Liver (tissue), 3 donors: ENCODE measurements around the gene MT3.

Experiments used
- ATF3 ChIP-seq: IDR thresholded peaks from 2 replicates; pipeline ENCODE4 v1.6.1; 2016; ENCODE audit warnings: antibody characterized with exemption
- CTCF ChIP-seq: fragments of 150-350 bp; IDR thresholded peaks from 2 replicates; pipeline ENCODE4 v1.5.1; 2017; ENCODE audit warnings: improper control_type of control experiment, low read depth, low read length; ENCODE audit not compliant: missing input control
- MAX ChIP-seq: IDR thresholded peaks from 2 replicates; pipeline ENCODE4 v1.6.1; 2016; ENCODE audit warnings: antibody characterized with exemption
- SP1 ChIP-seq: IDR thresholded peaks from 2 replicates; pipeline ENCODE4 v1.6.1; 2018; ENCODE audit warnings: antibody characterized with exemption, mild to moderate bottlenecking
- donor health status: healthy.
- donor health status: healthy.

GRCh38 chr16:56603589-56603988, 14.3 kb downstream of the MT3 start:
- TF ChIP-seq ATF3, result no peak
- TF ChIP-seq CTCF, result peak; percentile 59
- no peak for TF ChIP-seq SP1
- no peak for TF ChIP-seq MAX
